HK-2 (cell line): ENCODE measurements around the gene METTL21A.

ENCODE experiments used
- DNase-seq: peaks from one replicate; pipeline ENCODE4 v3.0.0-alpha.2; 2018; ENCODE audit not compliant: unreplicated experiment

METTL21A gene

GRCh38 chr2:207624185-207625013 is 795 bp downstream of the METTL21A start:
- peak; percentile 75 for DNase-seq

GRCh38 chr2:207621501-207622039 is 3.6 kb downstream of the METTL21A start:
- no peak for DNase-seq

GRCh38 chr2:207619764-207620203 is 5.4 kb downstream of the METTL21A start:
- DNase-seq: no peak

- no peak for DNase-seq
Observed at GRCh38 chr2:207617011-207617671, 8.1 kb downstream of the METTL21A start.

- DNase-seq: no peak
Observed at GRCh38 chr2:207616185-207616584, 9.0 kb downstream of the METTL21A start.

- no peak for DNase-seq
Observed at GRCh38 chr2:207614824-207615223, 10.4 kb downstream of the METTL21A start.

- DNase-seq: no peak
Observed at GRCh38 chr2:207612714-207613113, 12.5 kb downstream of the METTL21A start.

GRCh38 chr2:207606829-207607228 is 18.4 kb downstream of the METTL21A start:
- no peak for DNase-seq

GRCh38 chr2:207606399-207606798 is 18.8 kb downstream of the METTL21A start:
- no peak for DNase-seq

GRCh38 chr2:207603486-207603885 is 21.7 kb downstream of the METTL21A start:
- DNase-seq: no peak

- no peak for DNase-seq
Observed at GRCh38 chr2:207601774-207602173, 23.4 kb downstream of the METTL21A start.

- DNase-seq: no peak
Observed at GRCh38 chr2:207600231-207600630, 25.0 kb downstream of the METTL21A start.

GRCh38 chr2:207599636-207600035 is 25.6 kb downstream of the METTL21A start:
- DNase-seq: no peak

- no peak for DNase-seq
Observed at GRCh38 chr2:207594731-207595130, 30.5 kb downstream of the METTL21A start.

GRCh38 chr2:207594264-207594663 is 30.9 kb downstream of the METTL21A start:
- DNase-seq: no peak

- DNase-seq: no peak
Observed at GRCh38 chr2:207593277-207593676, 31.9 kb downstream of the METTL21A start.

GRCh38 chr2:207589143-207589542 is 36.1 kb downstream of the METTL21A start:
- no peak for DNase-seq

- no peak for DNase-seq
Observed at GRCh38 chr2:207587305-207587704, 37.9 kb downstream of the METTL21A start.

GRCh38 chr2:207584952-207585351 is 40.2 kb downstream of the METTL21A start:
- DNase-seq: no peak

- no peak for DNase-seq
Observed at GRCh38 chr2:207571370-207571769, 53.8 kb downstream of the METTL21A start.

- no peak for DNase-seq
Observed at GRCh38 chr2:207567671-207568070, 57.5 kb downstream of the METTL21A start.

- DNase-seq: no peak
Observed at GRCh38 chr2:207565736-207566500, 59.3 kb downstream of the METTL21A start.
